Stimulated activated naive CD4-positive, alpha-beta T cell (primary cell): Measurements from ENCODE around the gene LAMC2.
"Not testable (repeated sequence)": the region's sequence is repeated elsewhere in the genome, so short reads cannot be mapped to it uniquely, and the experiment has no call there.

ENCODE experiments used
- DNase-seq, 6 experiments: peaks; one replicate each; lab custom pipeline; 2025; lab: John Stamatoyannopoulos, UW

LAMC2 gene

GRCh38 chr1:183185941-183186490, at the start of gene LAMC2:
TSS of gene LAMC2 (plus strand) at chr1:183186264. CDS start at chr1:183186353, 89 bp downstream.
- no peak for DNase-seq

DNA sequence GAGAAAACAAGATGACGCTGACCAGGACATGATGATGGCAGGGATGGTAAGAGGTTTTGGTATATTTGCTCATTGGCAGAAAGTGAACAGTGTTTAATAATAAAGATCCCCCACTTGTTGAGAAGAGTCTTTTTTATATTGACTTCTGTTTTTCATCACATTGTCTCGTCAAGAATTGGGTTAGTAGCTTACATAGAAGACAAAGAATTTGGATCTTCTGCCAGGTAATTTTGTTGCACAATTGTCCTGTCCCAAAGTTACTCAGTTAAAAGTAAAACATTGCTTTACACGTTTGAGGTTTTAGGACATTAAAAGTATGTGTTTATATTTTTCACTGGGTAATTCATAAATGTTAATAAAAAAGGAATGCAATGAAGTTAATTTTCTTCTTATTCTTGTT, 48.3 kb upstream of the LAMC2 start:
- DNase-seq: no peak

DNA sequence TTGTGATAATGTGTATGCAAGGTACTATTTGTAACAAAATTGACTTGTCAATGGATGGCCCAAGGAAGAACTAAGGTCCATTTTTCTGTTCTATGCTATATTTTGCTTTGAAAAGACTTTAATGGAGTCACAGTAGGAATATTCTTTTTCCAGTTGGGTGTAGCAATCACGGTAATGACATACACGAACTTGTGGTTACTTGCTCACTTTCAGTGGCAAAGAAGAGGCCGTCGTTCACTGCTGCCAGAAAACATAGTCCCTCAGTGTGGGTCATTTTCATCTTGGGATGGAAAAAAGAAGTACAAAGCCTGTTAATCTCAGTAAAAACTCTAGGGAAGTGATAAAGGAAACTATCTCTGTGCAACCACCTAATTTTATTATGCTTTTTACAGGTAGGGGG, 47.8 kb upstream of the LAMC2 start:
- DNase-seq: no peak

- DNase-seq: no peak
Measured at GRCh38 chr1:183139281-183139942, 46.7 kb upstream of the LAMC2 start.

DNA sequence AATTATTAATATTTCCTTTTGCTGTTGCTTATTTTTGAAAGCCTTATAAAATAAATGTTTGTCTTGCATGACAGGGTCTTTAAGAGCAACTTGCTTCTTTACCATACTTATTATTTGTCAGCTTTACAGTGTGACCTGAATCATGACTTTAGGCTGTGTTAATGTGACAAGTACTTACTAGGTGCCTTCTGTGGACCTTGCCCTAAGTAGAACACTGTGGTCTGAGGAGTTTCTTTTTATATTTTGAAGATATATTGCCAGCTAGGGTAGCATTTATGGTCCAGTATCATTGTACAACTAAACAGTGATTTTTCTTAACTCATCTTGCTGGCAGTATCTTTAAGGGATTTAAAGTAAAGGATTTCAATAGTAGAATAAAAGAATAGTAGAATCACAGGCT, 45.4 kb upstream of the LAMC2 start:
- no peak for DNase-seq

GRCh38 chr1:183142171-183142570, 43.9 kb upstream of the LAMC2 start:
- no peak for DNase-seq

GRCh38 chr1:183143576-183144315, 42.3 kb upstream of the LAMC2 start:
- DNase-seq: no peak

DNA sequence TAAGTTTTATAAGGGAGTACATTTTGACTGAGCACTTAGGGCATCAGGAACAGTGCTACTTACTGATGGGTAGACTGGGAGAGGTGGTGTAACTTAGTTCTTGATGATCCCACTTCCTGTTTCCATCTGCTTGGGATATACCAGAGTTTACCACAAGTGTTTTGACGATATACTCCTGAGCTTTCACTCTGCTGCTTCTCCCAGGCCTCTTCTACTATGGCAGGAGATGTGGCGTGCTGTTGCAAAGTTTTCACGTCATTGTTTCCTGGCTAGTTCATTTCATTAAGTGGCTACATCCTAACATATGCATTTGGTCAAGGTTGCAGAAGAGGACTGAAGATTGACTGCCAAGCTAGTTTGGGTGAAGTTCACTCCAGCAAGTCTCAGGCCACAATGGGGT, 41.3 kb upstream of the LAMC2 start:
- DNase-seq: no peak

GRCh38 chr1:183147735-183148134, 38.3 kb upstream of the LAMC2 start:
- no peak for DNase-seq

DNA sequence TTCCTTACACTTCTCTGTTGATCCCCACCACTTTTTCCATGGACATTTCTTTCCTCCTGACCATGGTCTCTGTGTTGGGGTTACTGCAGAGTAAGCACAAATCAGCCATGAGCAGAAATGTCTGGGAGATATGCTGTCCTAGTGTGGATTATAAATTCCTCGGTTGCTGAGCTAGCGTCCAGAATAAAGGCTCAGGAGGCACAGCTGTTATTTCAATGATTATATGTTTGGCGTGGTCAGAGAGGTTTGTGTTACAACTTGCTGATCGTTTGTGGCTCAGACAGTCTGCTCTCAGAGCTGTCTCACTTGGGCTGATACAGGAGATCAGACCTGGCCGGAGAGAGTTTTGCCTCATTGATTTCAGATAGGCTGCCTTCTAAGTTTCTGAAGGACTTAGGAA, 37.5 kb upstream of the LAMC2 start:
- no peak for DNase-seq

GRCh38 chr1:183149273-183149672, 36.8 kb upstream of the LAMC2 start:
- no peak for DNase-seq

- DNase-seq: not testable (repeated sequence)
Measured at GRCh38 chr1:183150032-183150431, 36.0 kb upstream of the LAMC2 start.

DNA sequence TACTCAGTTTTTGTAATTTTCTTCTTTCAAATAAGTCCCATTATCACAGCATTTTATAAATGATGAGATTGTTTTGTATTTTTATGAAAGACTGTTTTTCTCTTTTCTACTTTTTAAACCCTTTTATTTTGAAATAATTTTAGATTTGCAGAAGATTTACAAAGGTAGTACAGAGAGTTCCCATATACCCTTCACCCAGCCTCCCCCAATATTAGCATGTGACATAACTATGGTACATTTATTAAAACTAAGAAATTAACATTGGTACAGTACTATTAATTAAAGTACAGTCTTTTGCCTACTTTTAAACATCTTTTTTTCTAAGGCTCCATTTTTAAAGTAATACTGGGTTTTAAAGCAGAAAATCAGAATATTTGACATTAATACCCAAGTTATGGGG, 35.6 kb upstream of the LAMC2 start:
- no peak for DNase-seq

GRCh38 chr1:183152180-183152579, 33.9 kb upstream of the LAMC2 start:
- no peak for DNase-seq

DNA sequence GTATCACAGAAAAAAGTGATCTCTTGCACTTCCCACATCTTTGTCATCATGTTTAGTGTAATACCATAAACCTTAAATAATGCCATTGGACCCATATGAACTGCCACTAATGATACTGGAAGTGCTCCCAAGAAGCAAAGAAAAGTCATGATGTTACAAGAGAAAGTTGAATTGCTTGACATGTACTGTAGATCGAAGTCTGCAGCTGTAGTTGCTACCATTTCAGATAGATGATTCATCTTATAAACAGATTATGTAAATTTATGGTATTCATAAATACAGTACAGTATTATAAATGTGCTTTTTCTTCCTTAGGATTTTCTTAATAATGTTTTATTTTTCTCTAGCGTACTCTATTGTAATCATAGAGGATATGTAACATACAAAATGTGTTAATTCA, 30.1 kb upstream of the LAMC2 start:
- no peak for DNase-seq

DNA sequence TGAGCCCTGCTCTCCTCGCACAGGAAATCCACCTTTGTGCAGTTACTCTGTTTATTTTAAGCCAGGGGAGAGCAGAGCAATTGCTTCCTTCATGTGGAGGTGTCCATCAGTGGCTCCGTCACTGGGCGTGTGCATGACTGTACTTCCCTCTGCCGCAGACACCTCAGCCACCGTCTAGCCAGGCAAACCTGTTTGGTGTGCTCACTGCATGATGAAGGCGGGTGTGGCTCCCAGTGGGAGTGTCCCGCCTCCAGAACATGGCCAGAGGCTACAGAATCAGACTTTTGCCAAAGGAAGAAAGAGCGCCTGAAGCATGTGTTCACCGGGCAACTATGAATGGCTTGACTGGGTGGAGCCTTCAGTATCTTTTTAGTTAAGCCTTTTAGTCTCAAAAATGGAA, 26.1 kb upstream of the LAMC2 start:
- DNase-seq: no peak

GRCh38 chr1:183161391-183161790, 24.7 kb upstream of the LAMC2 start:
- DNase-seq: no peak

DNA sequence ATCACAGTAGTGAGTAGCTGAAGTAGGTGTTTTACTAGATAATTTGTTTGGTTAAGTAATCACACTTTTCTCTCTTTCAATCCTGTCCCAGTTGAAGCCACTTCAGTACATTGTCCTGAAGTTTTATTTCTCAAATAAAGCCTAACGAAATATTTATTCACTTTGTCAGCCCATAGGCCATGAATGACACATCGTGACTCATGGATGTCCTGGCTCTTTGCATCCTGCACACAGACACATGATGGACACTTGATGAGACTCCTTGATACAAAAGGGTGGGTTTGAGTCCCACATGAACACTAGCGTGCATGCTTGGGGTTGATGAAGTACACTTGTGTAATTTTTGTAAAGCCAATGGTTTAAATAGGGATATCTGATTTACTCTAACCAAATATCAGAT, 22.7 kb upstream of the LAMC2 start:
- DNase-seq: no peak

GRCh38 chr1:183164340-183164739, 21.7 kb upstream of the LAMC2 start:
- no peak for DNase-seq

- DNase-seq: no peak
Measured at GRCh38 chr1:183164963-183165362, 21.1 kb upstream of the LAMC2 start.

GRCh38 chr1:183165456-183165855, 20.6 kb upstream of the LAMC2 start:
- no peak for DNase-seq

GRCh38 chr1:183166454-183166853, 19.6 kb upstream of the LAMC2 start:
- no peak for DNase-seq

DNA sequence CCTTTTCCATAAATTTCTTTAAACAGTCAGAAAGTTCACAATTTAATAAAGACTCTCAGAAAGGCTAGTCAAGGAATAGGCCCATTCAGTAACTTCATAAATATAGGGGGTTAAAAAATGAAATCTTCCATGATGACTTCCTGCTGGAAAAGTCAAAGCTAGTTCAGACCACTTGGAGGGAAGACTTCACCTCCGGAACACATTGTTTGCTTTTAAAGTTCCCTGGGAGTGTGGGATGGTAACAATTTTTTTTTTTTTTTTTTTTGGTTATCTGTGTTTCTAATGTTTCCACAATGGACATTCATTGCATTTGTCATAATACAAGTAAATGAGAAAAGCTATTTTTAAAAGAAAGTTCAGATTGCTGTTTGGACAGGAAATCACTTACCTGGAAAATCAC, 18.4 kb upstream of the LAMC2 start:
- no peak for DNase-seq

GRCh38 chr1:183168308-183168707, 17.8 kb upstream of the LAMC2 start:
- DNase-seq: no peak
